GM23338 (cell line): Measurements from ENCODE around the gene GTPBP1.

ENCODE experiments used
- CREB1 ChIP-seq: fragments of 250-450 bp; sonication (Bioruptor Pico); IDR thresholded peaks from 2 replicates; pipeline ENCODE4 v1.5.0; 2020; ENCODE audit warnings: low read depth, mild to moderate bottlenecking, moderate library complexity
- EZH2 ChIP-seq: fragments of 200-600 bp; sonication (generic); IDR thresholded peaks from one replicate; pipeline ENCODE4 v1.8.0; 2017; ENCODE audit warnings: antibody characterized with exemption, mild to moderate bottlenecking, low read depth; ENCODE audit not compliant: unreplicated experiment
- EZH2phosphoT487 ChIP-seq: fragments of 200-600 bp; sonication (generic); IDR thresholded peaks from one replicate; pipeline ENCODE4 v1.8.1; 2018; ENCODE audit warnings: antibody characterized with exemption; ENCODE audit not compliant: unreplicated experiment
- POLR2AphosphoS5 ChIP-seq: IDR thresholded peaks from 2 replicates; pipeline ENCODE4 v1.6.1; 2016; ENCODE audit warnings: antibody characterized with exemption, low read depth
- TF ChIP-seq, protein P1 (sequence below), 2 experiments: fragments of 200-600 bp in 1 of 2; sonication (generic) in 1 of 2; conservative IDR thresholded peaks; 2 replicates each; pipeline versions ENCODE4 v1.5.1 to v1.6.1; 2016 to 2017; ENCODE audit warnings: antibody characterized with exemption in 2 of 2, low read depth in 2 of 2, mild to moderate bottlenecking in 2 of 2, moderate library complexity in 1 of 2
- TF ChIP-seq, protein P2 (sequence below): IDR thresholded peaks from 2 replicates; pipeline ENCODE4 v1.6.1; 2016; ENCODE audit warnings: antibody characterized with exemption
- TF ChIP-seq, protein P3 (sequence below): IDR thresholded peaks from one replicate; pipeline ENCODE4 v1.6.1; 2018; ENCODE audit warnings: antibody characterized with exemption; ENCODE audit not compliant: unreplicated experiment

DNA sequence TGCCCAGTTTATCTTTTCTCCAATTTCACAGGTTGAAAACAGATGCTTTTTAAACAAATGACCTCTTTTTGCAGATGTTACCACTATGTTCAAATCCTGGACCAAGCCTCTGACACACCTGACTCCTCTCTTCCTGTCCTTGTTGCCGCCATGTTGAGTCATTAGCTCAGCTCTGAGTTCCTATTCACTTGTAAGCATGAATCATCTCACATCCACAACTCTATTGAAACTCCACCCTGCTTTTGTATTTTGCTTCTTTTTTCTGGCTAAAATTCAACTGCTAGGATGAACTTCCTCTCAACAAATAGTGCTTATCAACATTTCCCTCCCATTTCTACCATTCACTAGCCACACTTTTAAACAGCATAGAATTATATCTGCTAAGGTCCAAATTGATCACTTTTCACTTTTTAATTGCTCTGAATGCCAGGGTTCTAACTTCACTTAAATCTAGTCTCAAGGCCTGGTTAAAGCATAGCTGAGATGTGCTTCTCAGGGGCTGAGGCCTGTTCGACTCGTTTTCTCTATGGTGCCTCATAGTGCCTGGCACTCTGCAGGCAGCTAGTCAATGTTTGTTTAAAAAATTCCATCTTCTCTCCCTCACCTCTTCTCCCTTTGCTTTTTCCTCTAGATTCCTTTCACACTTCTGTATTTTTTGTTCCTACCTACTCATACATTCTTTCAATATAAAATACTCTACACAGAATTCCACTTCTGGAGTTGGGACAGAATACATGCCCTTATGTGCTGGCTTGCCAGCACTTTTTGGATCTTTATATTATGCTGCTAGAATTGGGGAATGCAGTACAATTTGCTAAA is 8.9 kb upstream of the GTPBP1 start:
- TF ChIP-seq, protein P1, sequence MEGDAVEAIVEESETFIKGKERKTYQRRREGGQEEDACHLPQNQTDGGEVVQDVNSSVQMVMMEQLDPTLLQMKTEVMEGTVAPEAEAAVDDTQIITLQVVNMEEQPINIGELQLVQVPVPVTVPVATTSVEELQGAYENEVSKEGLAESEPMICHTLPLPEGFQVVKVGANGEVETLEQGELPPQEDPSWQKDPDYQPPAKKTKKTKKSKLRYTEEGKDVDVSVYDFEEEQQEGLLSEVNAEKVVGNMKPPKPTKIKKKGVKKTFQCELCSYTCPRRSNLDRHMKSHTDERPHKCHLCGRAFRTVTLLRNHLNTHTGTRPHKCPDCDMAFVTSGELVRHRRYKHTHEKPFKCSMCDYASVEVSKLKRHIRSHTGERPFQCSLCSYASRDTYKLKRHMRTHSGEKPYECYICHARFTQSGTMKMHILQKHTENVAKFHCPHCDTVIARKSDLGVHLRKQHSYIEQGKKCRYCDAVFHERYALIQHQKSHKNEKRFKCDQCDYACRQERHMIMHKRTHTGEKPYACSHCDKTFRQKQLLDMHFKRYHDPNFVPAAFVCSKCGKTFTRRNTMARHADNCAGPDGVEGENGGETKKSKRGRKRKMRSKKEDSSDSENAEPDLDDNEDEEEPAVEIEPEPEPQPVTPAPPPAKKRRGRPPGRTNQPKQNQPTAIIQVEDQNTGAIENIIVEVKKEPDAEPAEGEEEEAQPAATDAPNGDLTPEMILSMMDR (conservative IDR thresholded peaks at IDR 0.05; ENCODE audit: low read depth in 2 of 2) = no peak
- TF ChIP-seq, protein P2, sequence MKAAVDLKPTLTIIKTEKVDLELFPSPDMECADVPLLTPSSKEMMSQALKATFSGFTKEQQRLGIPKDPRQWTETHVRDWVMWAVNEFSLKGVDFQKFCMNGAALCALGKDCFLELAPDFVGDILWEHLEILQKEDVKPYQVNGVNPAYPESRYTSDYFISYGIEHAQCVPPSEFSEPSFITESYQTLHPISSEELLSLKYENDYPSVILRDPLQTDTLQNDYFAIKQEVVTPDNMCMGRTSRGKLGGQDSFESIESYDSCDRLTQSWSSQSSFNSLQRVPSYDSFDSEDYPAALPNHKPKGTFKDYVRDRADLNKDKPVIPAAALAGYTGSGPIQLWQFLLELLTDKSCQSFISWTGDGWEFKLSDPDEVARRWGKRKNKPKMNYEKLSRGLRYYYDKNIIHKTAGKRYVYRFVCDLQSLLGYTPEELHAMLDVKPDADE = no peak
- TF ChIP-seq EZH2phosphoT487 = no peak
- TF ChIP-seq CREB1 (CRISPR knock-in tag) = no peak
- no peak for TF ChIP-seq POLR2AphosphoS5
- TF ChIP-seq, protein P3, sequence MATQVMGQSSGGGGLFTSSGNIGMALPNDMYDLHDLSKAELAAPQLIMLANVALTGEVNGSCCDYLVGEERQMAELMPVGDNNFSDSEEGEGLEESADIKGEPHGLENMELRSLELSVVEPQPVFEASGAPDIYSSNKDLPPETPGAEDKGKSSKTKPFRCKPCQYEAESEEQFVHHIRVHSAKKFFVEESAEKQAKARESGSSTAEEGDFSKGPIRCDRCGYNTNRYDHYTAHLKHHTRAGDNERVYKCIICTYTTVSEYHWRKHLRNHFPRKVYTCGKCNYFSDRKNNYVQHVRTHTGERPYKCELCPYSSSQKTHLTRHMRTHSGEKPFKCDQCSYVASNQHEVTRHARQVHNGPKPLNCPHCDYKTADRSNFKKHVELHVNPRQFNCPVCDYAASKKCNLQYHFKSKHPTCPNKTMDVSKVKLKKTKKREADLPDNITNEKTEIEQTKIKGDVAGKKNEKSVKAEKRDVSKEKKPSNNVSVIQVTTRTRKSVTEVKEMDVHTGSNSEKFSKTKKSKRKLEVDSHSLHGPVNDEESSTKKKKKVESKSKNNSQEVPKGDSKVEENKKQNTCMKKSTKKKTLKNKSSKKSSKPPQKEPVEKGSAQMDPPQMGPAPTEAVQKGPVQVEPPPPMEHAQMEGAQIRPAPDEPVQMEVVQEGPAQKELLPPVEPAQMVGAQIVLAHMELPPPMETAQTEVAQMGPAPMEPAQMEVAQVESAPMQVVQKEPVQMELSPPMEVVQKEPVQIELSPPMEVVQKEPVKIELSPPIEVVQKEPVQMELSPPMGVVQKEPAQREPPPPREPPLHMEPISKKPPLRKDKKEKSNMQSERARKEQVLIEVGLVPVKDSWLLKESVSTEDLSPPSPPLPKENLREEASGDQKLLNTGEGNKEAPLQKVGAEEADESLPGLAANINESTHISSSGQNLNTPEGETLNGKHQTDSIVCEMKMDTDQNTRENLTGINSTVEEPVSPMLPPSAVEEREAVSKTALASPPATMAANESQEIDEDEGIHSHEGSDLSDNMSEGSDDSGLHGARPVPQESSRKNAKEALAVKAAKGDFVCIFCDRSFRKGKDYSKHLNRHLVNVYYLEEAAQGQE = no peak
- no peak for TF ChIP-seq EZH2
